ENCODE results near the gene RUNX1.
"Not testable (repeated sequence)": the region's sequence is repeated elsewhere in the genome, so short reads cannot be mapped to it uniquely, and the experiment has no call there.

The RUNX1 gene

GRCh38 chr21:34806423-34806822, 242.7 kb downstream of the RUNX1 start (continued):
- TF ChIP-seq, protein P1, sequence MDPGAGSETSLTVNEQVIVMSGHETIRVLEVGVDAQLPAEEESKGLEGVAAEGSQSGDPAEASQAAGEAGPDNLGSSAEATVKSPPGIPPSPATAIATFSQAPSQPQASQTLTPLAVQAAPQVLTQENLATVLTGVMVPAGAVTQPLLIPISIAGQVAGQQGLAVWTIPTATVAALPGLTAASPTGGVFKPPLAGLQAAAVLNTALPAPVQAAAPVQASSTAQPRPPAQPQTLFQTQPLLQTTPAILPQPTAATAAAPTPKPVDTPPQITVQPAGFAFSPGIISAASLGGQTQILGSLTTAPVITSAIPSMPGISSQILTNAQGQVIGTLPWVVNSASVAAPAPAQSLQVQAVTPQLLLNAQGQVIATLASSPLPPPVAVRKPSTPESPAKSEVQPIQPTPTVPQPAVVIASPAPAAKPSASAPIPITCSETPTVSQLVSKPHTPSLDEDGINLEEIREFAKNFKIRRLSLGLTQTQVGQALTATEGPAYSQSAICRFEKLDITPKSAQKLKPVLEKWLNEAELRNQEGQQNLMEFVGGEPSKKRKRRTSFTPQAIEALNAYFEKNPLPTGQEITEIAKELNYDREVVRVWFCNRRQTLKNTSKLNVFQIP (CRISPR knock-in tag; IDR thresholded peaks at IDR 0.05; ENCODE audit: borderline replicate concordance, low read depth), result no peak
- TF ChIP-seq PPARA (CRISPR knock-in tag; IDR thresholded peaks at IDR 0.05; ENCODE audit: borderline replicate concordance) (no peak), BACH2 (CRISPR knock-in tag; IDR thresholded peaks at IDR 0.05; ENCODE audit: borderline replicate concordance) (no peak)

DNA sequence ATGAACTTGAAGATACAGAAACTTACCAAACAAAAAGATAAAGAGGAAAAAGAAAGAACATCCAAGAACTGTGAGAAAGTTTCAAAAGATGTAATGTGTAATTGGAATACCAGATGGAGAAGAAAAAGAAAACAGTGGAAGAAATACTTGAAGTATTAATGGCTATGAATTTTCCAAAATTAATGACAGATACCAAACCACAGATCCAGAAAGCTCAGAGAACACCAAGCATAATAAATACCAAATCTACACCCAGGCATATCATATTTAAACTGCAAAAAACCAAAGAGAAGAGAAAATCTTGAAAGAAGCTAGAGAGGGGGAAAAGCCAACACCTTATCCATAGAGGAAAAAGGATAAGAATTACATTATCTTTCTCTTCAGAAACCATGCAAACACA, 243.9 kb downstream of the RUNX1 start:
- ATAC-seq, result no peak
- TF ChIP-seq ARNTL (CRISPR knock-in tag; IDR thresholded peaks at IDR 0.05; ENCODE audit: borderline replicate concordance, low read depth) (no peak), ZNF70 (CRISPR knock-in tag; IDR thresholded peaks at IDR 0.05) (no peak), CSRNP3 (CRISPR knock-in tag; IDR thresholded peaks at IDR 0.05) (no peak), SNAI2 (CRISPR knock-in tag; IDR thresholded peaks at IDR 0.05) (no peak), ZNF8 (CRISPR knock-in tag; IDR thresholded peaks at IDR 0.05) (no peak), TOX (CRISPR knock-in tag; IDR thresholded peaks at IDR 0.05; ENCODE audit: borderline replicate concordance) (no peak), PATZ1 (CRISPR knock-in tag; IDR thresholded peaks at IDR 0.05; ENCODE audit: borderline replicate concordance) (no peak), ISL1 (CRISPR knock-in tag; IDR thresholded peaks at IDR 0.05) (no peak), TSHZ2 (CRISPR knock-in tag; IDR thresholded peaks at IDR 0.05) (no peak), ZC3H10 (CRISPR knock-in tag; IDR thresholded peaks at IDR 0.05) (no peak), ZNF565 (CRISPR knock-in tag; conservative IDR thresholded peaks at IDR 0.05; ENCODE audit: low read depth) (no peak), ESRRG (CRISPR knock-in tag; IDR thresholded peaks at IDR 0.05) (no peak)

DNA sequence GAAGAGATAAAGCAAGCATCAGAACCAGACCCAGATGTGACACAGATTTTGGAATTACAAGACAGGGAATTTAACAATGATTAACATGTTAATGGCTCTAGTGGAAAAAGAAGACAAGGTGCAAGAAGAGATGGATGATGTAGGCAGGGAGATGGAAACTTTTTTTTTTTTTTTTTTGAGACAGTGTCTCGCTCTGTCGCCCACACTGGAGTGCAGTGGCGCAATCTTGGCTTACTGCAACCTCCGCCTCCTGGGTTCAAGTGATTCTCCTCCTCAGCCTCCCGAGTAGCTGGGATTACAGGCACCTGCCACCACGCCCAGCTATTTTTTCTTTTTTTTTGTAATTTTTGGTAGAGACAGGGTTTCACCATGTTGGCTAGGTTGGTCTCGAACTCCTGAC, 244.5 kb downstream of the RUNX1 start:
- not testable (repeated sequence) for ATAC-seq

DNA sequence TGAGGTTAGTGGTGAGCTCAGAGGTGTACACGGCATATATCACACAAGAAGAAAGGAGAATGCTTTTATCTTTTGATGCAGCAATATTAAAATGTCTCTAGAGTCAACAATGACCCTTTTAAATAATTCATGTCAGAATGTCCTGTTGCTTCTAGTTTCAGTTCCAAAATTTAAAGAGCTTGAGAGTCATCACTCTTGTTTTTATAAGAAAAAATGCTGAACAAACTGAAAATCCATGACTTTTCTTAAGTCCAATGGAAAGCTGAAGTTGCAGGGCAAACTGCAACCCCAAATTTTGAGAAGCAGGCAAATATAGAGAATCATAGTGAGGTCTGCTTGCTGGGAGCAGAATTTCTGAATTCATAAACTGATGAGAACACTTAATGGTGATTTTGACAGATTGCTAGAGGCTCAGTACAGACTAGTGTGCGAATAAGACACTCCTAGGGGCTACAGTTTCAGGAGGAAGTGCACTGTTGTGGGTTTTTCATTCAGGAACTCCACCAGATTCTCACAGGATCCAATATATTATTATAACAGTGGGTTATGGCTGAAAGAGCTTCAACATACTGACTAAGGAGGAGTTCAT, 245.2 kb downstream of the RUNX1 start:
- ATAC-seq, result no peak
- TF ChIP-seq TSHZ2 (CRISPR knock-in tag; IDR thresholded peaks at IDR 0.05) (no peak), RARB (CRISPR knock-in tag; IDR thresholded peaks at IDR 0.05) (no peak), ZC3H10 (CRISPR knock-in tag; IDR thresholded peaks at IDR 0.05) (no peak), ISL1 (CRISPR knock-in tag; IDR thresholded peaks at IDR 0.05) (no peak), ZNF565 (CRISPR knock-in tag; conservative IDR thresholded peaks at IDR 0.05; ENCODE audit: low read depth) (no peak), CSDC2 (CRISPR knock-in tag; IDR thresholded peaks at IDR 0.05) (no peak), PATZ1 (CRISPR knock-in tag; IDR thresholded peaks at IDR 0.05; ENCODE audit: borderline replicate concordance) (no peak), SNAI2 (CRISPR knock-in tag; IDR thresholded peaks at IDR 0.05) (no peak), TOX (CRISPR knock-in tag; IDR thresholded peaks at IDR 0.05; ENCODE audit: borderline replicate concordance) (no peak), ZNF70 (CRISPR knock-in tag; IDR thresholded peaks at IDR 0.05) (no peak), ZNF8 (CRISPR knock-in tag; IDR thresholded peaks at IDR 0.05) (no peak), ZFP3 (CRISPR knock-in tag; IDR thresholded peaks at IDR 0.05) (no peak)
- TF ChIP-seq, protein P2, sequence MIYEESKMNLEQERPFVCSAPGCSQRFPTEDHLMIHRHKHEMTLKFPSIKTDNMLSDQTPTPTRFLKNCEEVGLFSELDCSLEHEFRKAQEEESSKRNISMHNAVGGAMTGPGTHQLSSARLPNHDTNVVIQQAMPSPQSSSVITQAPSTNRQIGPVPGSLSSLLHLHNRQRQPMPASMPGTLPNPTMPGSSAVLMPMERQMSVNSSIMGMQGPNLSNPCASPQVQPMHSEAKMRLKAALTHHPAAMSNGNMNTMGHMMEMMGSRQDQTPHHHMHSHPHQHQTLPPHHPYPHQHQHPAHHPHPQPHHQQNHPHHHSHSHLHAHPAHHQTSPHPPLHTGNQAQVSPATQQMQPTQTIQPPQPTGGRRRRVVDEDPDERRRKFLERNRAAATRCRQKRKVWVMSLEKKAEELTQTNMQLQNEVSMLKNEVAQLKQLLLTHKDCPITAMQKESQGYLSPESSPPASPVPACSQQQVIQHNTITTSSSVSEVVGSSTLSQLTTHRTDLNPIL (CRISPR knock-in tag; IDR thresholded peaks at IDR 0.05; ENCODE audit: low read depth), result no peak
- TF ChIP-seq, protein P1 (CRISPR knock-in tag; IDR thresholded peaks at IDR 0.05; ENCODE audit: borderline replicate concordance, low read depth), result no peak

Data from SK-N-SH treated with all-trans-retinoic acid at 6 μM for 48 hours (cell line).